ENCODE results near the gene FHIT. TPM values are rescaled to one million over a fixed set of nuclear protein-coding genes. Genes with fewer than 3 reads are reported as not detected.

FHIT gene
- total and polyA plus RNA-seq, 11 donors, result 4.2 to 26.8 (median 16.5) TPM

- Histone ChIP-seq H3K9me3 (peaks cover 0 to 7% (median 0%) of the 10 kb centered on the region in 12 donors), H3K27ac (no peak overlapping the region), H3K4me3 (no peak overlapping the region), H3K36me3 (no peaks in the 10 kb centered on the region), H3K27me3 (no peaks in the 10 kb centered on the region), H3K4me1 (no peaks in the 10 kb centered on the region)
- no peak for TF ChIP-seq POLR2A (IDR thresholded peaks at IDR 0.05)
- no peak for TF ChIP-seq CTCF (IDR thresholded peaks at IDR 0.05)
- intact Hi-C loops (cut with DNase I), result no loop called here
- 91 to 94% (median 93%) methylated on average over 6 of the region's 6 CpGs for WGBS, 4 donors
- DNase-seq, result no peak
- ATAC-seq, result no peak
These were observed 522.2 kb downstream of the FHIT start for GRCh38 chr3:60729056-60729455.

DNA sequence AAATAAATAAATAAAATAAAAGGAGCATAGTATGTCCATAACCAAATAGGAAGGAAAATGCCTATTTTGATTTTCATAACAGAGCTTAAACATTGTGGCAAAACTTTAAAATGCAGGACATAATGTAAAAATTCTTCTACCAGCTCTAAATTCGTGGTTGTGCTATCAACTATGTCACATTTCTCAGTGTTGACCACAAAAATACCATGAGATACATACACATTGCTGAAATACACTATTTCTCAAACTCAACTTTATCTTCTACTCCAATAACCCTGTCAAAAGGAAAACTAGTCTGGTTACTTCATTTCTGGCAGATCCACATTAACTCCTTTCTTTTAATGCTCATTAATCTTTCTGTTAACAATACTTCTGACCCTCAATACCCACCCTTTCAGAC lies 523.2 kb downstream of the FHIT start:
- DNase-seq (no peak), ATAC-seq (no peak)
- 60 to 80% (median 71%) methylated on average over 1 of the region's 1 CpG for WGBS, 4 donors
- intact Hi-C loops (cut with DNase I), result no loop called here
- Histone ChIP-seq H3K36me3 (no peaks in the 10 kb centered on the region), H3K27ac (no peak overlapping the region), H3K9me3 (peaks cover 0 to 7% (median 0%) of the 10 kb centered on the region in 12 donors), H3K27me3 (no peaks in the 10 kb centered on the region), H3K4me3 (no peak overlapping the region), H3K4me1 (no peaks in the 10 kb centered on the region)
- TF ChIP-seq CTCF (IDR thresholded peaks at IDR 0.05), result no peak

DNA sequence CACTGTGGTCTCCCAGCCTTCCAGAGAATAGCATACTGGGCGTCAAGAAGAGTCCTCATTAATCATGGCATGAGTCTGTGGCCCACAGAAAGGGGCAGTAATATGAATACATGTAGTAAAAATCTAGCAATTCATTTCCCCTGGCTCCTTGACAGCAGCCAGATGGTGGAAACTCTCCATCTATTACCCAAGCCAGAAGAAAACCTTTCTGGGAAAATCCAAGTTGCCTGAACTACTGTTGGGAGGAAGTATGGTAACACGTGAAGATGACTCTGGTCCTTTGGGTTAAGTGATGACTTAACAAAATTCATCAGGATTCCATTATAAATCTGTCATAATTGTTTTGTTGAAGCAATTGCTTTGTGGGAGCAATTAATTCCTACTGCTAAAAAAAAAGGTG lies 530.5 kb downstream of the FHIT start:
- H3K4me3 ChIP-seq, result no peak overlapping the region
- H3K9me3 ChIP-seq, result peaks cover 0 to 3% (median 0%) of the 10 kb centered on the region in 12 donors
- TF ChIP-seq POLR2A (IDR thresholded peaks at IDR 0.05), result no peak
- H3K27ac ChIP-seq, result no peak overlapping the region
- intact Hi-C loops (cut with DNase I), result no loop called here
- H3K36me3 ChIP-seq, result no peaks in the 10 kb centered on the region
- 66 to 88% (median 83%) methylated on average over 2 of the region's 2 CpGs for WGBS, 4 donors
- DNase-seq, result no peak
- no peaks in the 10 kb centered on the region for H3K4me1 ChIP-seq
- ATAC-seq, result no peak
- H3K27me3 ChIP-seq, result no peaks in the 10 kb centered on the region

DNA sequence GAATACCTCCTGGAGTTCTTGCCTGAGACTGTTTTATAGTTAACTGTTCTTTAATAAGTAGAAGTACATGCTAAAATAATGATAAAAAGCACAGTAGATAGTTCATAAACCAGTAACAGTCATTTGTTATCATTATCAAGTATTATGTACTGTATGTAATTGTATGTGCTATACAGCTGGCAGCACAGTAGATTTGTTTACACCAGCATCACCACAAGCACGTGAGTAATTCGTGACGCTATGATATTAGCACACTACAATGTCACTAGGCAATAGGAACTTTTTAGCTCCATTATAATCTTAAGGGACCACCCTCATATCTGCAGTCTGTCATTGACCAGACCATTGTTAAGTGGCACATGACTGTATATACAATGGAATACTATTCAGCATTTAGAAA lies 534.7 kb downstream of the FHIT start:
- ATAC-seq (no peak), DNase-seq (no peak)
- H3K27me3 ChIP-seq, result no peaks in the 10 kb centered on the region
- H3K27ac ChIP-seq, result no peak overlapping the region
- TF ChIP-seq POLR2A (IDR thresholded peaks at IDR 0.05), result no peak
- no peak for TF ChIP-seq CTCF (IDR thresholded peaks at IDR 0.05)
- 84 to 94% (median 93%) methylated on average over 3 of the region's 3 CpGs for WGBS, 4 donors
- peaks cover 0 to 1% (median 0%) of the 10 kb centered on the region in 12 donors for H3K9me3 ChIP-seq
- no peaks in the 10 kb centered on the region for H3K4me1 ChIP-seq
- intact Hi-C loops (cut with DNase I), result no loop called here
- no peaks in the 10 kb centered on the region for H3K36me3 ChIP-seq
- H3K4me3 ChIP-seq, result no peak overlapping the region

GRCh38 chr3:60708191-60708975 lies 542.9 kb downstream of the FHIT start:
- TF ChIP-seq CTCF (IDR thresholded peaks at IDR 0.05), result no peak
- TF ChIP-seq POLR2A (IDR thresholded peaks at IDR 0.05), result no peak

More at GRCh38 chr3:60708191-60708975, 542.9 kb downstream of the FHIT start:
- no peaks in the 10 kb centered on the region for H3K36me3 ChIP-seq
- WGBS, 4 donors, result 67 to 85% (median 73%) methylated on average over 1 of the region's 1 CpG
- no peaks in the 10 kb centered on the region for H3K27me3 ChIP-seq
- DNase-seq, result no peak
- H3K27ac ChIP-seq, result no peak overlapping the region
- intact Hi-C loops (cut with DNase I), result no loop called here
- peaks cover 0 to 9% (median 0%) of the 10 kb centered on the region in 12 donors for H3K9me3 ChIP-seq
- ATAC-seq, result no peak
- no peak overlapping the region for H3K4me3 ChIP-seq
- H3K4me1 ChIP-seq, result no peaks in the 10 kb centered on the region
